Activated T-cell treated with anti-CD3 and anti-CD28 coated beads, Interleukin-2, amount 50 U/mL, for 72 hours (primary cell): ENCODE measurements around the gene SLAMF8. TPM values are rescaled to one million over a fixed set of nuclear protein-coding genes. Genes with fewer than 3 reads are reported as not detected.
A peak's percentile ranks its signal among the peaks of the same experiment; 100 is the strongest.

Experiments
- ATAC-seq, 2 donors: fragments of 150-1000 bp; cut with Tn5 transposase; replicated peaks in 1 of 2; 2 replicates each; pipeline ENCODE4 v1.10.0; 2021; ENCODE audit warnings: moderate library complexity in 2 of 2, mild to moderate bottlenecking in 1 of 2
- DNase-seq, 2 donors: peaks; one replicate each; pipeline ENCODE4 v3.0.0; 2021 to 2022; ENCODE audit warnings: mixed read lengths in 1 of 2
- H3K27ac Mint-ChIP-seq: one replicate; pipeline ENCODE4 v1.8.0; 2022; ENCODE audit warnings: mild to moderate bottlenecking, moderate library complexity, mixed read lengths
- H3K27me3 Mint-ChIP-seq: one replicate; pipeline ENCODE4 v1.8.0; 2022; ENCODE audit warnings: low read depth, mixed read lengths
- H3K36me3 Mint-ChIP-seq, 2 donors: one replicate each; pipeline ENCODE4 v1.8.0; 2022; ENCODE audit warnings: mixed read lengths in 2 of 2, mild to moderate bottlenecking in 1 of 2; ENCODE audit not compliant: insufficient read depth in 2 of 2
- H3K4me1 Mint-ChIP-seq: one replicate; pipeline ENCODE4 v1.8.0; 2022; ENCODE audit warnings: low read depth, mixed read lengths
- H3K4me3 Mint-ChIP-seq, 2 donors: one replicate each; pipeline ENCODE4 v1.8.0; 2022; ENCODE audit warnings: mild to moderate bottlenecking in 2 of 2, mixed read lengths in 2 of 2, moderate library complexity in 2 of 2
- H3K9me3 Mint-ChIP-seq, 2 donors: one replicate each; pipeline ENCODE4 v1.8.0; 2022; ENCODE audit warnings: mixed read lengths in 2 of 2
- total RNA-seq, 2 donors: library from RNA; stranded (reverse); gene quantifications; one replicate each; pipeline ENCODE4 v1.2.3, GENCODE V29; 2022

Gene SLAMF8
- total RNA-seq, 2 donors from 2014 or later = 0.31 to 0.53 TPM

DNA sequence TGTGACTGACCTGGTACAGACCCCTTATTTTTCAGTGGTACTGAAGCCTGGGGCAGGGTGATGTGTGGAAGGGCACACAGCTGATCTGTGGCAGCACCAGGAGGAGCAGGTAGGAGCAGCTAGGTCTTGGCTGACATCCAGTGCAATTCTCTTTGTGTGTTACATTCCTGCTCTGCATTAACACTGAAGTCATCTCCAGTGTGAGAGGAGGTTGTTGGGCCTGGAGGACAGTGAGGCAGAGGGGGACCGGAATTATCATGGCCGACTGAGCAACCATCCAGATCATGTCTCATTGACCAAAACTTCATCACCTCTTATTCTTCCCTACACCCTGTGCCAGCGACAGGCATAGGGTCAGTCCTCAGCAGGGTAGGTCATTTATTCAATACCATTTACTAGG lies 1.5 kb downstream of the SLAMF8 start:
- H3K4me3 Mint-ChIP-seq = no peak overlapping the region
- H3K27ac Mint-ChIP-seq = no peak overlapping the region
- H3K4me1 Mint-ChIP-seq = peaks cover 59% of the 10 kb centered on the region

DNA sequence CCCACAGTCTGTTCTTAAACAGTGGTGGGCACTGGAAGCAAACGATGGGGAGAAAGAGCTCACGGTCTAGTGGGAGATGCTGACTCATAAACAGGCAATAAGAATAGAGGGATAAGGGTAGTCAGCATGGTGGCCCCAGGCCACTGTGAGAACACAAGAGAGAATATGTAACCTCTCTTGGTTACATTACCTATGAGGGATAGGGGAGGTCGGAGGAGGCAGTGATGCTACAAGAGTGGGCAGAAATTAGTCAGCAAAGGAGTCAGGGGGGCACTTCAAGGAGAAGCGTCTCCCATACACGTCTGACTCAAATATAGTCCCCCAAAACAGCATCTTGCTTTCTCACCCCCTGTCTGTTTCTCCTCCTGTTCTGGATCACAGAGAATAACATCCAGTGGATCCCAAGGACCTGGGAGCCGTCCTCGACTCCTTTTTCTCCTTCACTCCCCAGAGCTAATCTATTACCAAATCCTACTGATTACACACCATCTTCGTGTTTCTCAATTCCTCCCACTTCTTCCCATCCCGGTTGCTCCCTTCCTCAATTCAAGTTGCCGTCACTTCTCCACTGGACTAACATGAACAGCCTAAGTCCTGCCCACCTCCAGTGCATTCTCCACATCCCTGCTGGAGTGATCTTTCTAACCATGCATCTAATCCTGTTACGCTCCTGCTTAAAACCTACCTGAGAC lies 2.1 kb downstream of the SLAMF8 start:
- ATAC-seq = peak in 1 of 2 donors; percentile 10
- no peaks in the 10 kb centered on the region for H3K27me3 Mint-ChIP-seq
- no peaks in the 10 kb centered on the region for H3K9me3 Mint-ChIP-seq
- no peak for DNase-seq
- H3K4me1 Mint-ChIP-seq = peaks cover 59% of the 10 kb centered on the region
- peaks cover 0 to 1% of the 10 kb centered on the region in 2 donors for H3K36me3 Mint-ChIP-seq
- no peak overlapping the region for H3K27ac Mint-ChIP-seq
- H3K4me3 Mint-ChIP-seq = peak overlapping the region in 1 of 2 donors; percentile 6

More for the DNA sequence above, 1.5 kb downstream of the SLAMF8 start:
- Mint-ChIP-seq H3K36me3 (peaks cover 0 to 1% of the 10 kb centered on the region in 2 donors), H3K9me3 (no peaks in the 10 kb centered on the region), H3K27me3 (no peaks in the 10 kb centered on the region)
- ATAC-seq (no peak), DNase-seq (no peak)

DNA sequence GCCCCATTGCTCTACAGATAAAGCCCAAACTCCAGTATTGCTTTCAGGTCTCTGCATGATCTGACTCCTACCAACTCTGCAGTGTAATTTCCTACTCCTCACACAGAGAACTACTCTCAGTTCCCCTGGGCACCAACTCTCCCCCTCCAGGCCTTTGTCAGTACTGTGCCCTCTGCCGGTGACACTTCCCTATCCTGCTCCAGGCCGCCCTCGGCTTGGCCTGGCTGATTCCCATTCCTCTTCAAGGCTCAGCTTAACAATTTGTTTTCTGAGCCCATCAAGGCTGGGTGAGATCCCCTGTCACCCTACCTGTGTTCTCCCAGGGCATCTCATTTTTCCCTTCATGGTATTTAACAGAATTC lies 2.6 kb downstream of the SLAMF8 start:
- Mint-ChIP-seq H3K27ac (no peak overlapping the region), H3K36me3 (peaks cover 0 to 1% of the 10 kb centered on the region in 2 donors), H3K27me3 (no peaks in the 10 kb centered on the region), H3K4me3 (no peak overlapping the region), H3K9me3 (no peaks in the 10 kb centered on the region), H3K4me1 (peaks cover 59% of the 10 kb centered on the region)
- DNase-seq (no peak), ATAC-seq (no peak)

GRCh38 chr1:159829822-159830465 lies 3.3 kb downstream of the SLAMF8 start:
- Mint-ChIP-seq H3K27me3 (no peaks in the 10 kb centered on the region), H3K9me3 (no peaks in the 10 kb centered on the region), H3K4me1 (peaks cover 54% of the 10 kb centered on the region), H3K36me3 (peaks cover 0 to 1% of the 10 kb centered on the region in 2 donors), H3K27ac (no peak overlapping the region), H3K4me3 (no peak overlapping the region)
- ATAC-seq (no peak), DNase-seq (no peak)

GRCh38 chr1:159830722-159831121 lies 4.0 kb downstream of the SLAMF8 start:
- no peaks in the 10 kb centered on the region for H3K9me3 Mint-ChIP-seq
- ATAC-seq (no peak), DNase-seq (no peak)
- no peak overlapping the region for H3K27ac Mint-ChIP-seq
- H3K36me3 Mint-ChIP-seq = peaks cover 0 to 1% of the 10 kb centered on the region in 2 donors
- H3K4me3 Mint-ChIP-seq = no peak overlapping the region
- peaks cover 47% of the 10 kb centered on the region for H3K4me1 Mint-ChIP-seq
- H3K27me3 Mint-ChIP-seq = no peaks in the 10 kb centered on the region

DNA sequence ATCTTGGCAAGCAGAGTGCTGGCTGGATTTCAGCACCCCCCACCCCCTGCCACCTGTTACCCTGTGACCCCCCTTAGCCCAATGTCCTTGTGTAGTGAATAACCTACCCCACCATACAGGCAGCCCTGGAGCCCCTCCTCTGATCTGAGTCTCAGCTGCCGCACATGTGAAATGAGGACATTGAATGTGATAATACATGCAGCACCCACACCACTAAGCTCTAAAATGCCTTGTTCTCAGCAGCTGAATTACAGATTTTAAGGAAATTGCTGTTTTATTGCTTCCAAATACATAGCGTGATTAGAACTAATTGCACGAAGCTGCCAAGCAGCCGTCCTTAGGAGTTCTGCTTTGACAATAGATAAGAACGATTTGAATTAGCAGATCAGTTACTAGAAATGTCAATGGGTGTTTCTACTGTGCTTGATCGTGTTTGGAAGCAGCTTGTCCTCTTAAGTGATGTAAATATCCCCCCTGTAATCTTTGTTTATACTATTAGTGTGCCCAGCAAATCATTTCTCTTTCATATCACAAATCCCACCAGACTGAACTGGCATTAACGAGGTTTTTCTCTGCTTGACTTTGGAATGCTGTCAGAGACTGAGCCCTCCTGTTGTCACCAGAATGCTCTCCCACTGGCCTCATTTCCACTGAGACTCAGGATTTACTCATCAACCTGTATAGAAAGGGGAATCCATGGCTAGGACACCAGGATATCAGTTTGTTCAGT lies 4.9 kb downstream of the SLAMF8 start:
- no peak for DNase-seq
- no peaks in the 10 kb centered on the region for H3K36me3 Mint-ChIP-seq
- no peak for ATAC-seq
- no peak overlapping the region for H3K27ac Mint-ChIP-seq
- no peaks in the 10 kb centered on the region for H3K9me3 Mint-ChIP-seq
- peaks cover 38% of the 10 kb centered on the region for H3K4me1 Mint-ChIP-seq
- no peaks in the 10 kb centered on the region for H3K27me3 Mint-ChIP-seq
- no peak overlapping the region for H3K4me3 Mint-ChIP-seq

DNA sequence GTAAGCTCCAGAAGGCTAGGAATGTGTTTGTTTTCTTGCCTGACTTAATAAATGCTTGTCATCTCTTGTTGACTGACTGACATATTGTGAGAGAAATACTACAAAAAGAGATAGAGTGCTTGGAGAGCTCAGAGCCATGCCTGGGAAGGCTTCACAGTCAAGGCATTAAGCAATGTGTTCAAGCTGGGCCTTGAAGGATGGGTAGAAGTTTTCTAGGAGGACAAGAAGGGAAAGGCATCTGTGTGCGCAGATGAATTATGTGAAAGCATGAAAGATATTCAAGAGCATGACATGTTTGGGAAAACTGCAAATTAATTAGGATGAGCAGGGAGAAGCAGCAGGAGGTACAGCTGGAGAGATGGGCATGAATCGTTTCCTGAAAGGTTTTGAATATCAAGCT lies 5.6 kb downstream of the SLAMF8 start:
- H3K27ac Mint-ChIP-seq = no peak overlapping the region
- no peaks in the 10 kb centered on the region for H3K36me3 Mint-ChIP-seq
- ATAC-seq (no peak), DNase-seq (no peak)
- H3K4me1 Mint-ChIP-seq = peaks cover 31% of the 10 kb centered on the region
- H3K9me3 Mint-ChIP-seq = no peaks in the 10 kb centered on the region
- H3K27me3 Mint-ChIP-seq = no peaks in the 10 kb centered on the region
- H3K4me3 Mint-ChIP-seq = no peak overlapping the region

GRCh38 chr1:159835356-159835755 lies 8.7 kb downstream of the SLAMF8 start:
- no peak overlapping the region for H3K27ac Mint-ChIP-seq
- no peak for ATAC-seq
- H3K4me3 Mint-ChIP-seq = no peak overlapping the region

GRCh38 chr1:159835862-159836525 lies 9.3 kb downstream of the SLAMF8 start:
- H3K27me3 Mint-ChIP-seq = no peaks in the 10 kb centered on the region
- H3K4me3 Mint-ChIP-seq = no peak overlapping the region
- H3K4me1 Mint-ChIP-seq = peaks cover 10% of the 10 kb centered on the region
- ATAC-seq = no peak
- DNase-seq = no peak
- no peak overlapping the region for H3K27ac Mint-ChIP-seq
- H3K9me3 Mint-ChIP-seq = no peaks in the 10 kb centered on the region
- no peaks in the 10 kb centered on the region for H3K36me3 Mint-ChIP-seq

More at GRCh38 chr1:159835356-159835755, 8.7 kb downstream of the SLAMF8 start:
- no peaks in the 10 kb centered on the region for H3K27me3 Mint-ChIP-seq
- peaks cover 10% of the 10 kb centered on the region for H3K4me1 Mint-ChIP-seq
- no peaks in the 10 kb centered on the region for H3K9me3 Mint-ChIP-seq
- DNase-seq = no peak
- H3K36me3 Mint-ChIP-seq = no peaks in the 10 kb centered on the region

GRCh38 chr1:159838715-159839114 lies 12.0 kb downstream of the SLAMF8 start:
- H3K27ac Mint-ChIP-seq = no peak overlapping the region

GRCh38 chr1:159839116-159839849 lies 12.6 kb downstream of the SLAMF8 start:
- H3K36me3 Mint-ChIP-seq = no peaks in the 10 kb centered on the region
- no peaks in the 10 kb centered on the region for H3K9me3 Mint-ChIP-seq
- H3K4me1 Mint-ChIP-seq = peaks cover 10% of the 10 kb centered on the region
- no peak overlapping the region for H3K27ac Mint-ChIP-seq
- DNase-seq (no peak), ATAC-seq (peak in 1 of 2 donors; percentile 57)
- H3K4me3 Mint-ChIP-seq = no peak overlapping the region
- peaks cover 10% of the 10 kb centered on the region for H3K27me3 Mint-ChIP-seq

More at GRCh38 chr1:159838715-159839114, 12.0 kb downstream of the SLAMF8 start:
- Mint-ChIP-seq H3K36me3 (no peaks in the 10 kb centered on the region), H3K4me3 (no peak overlapping the region), H3K9me3 (no peaks in the 10 kb centered on the region), H3K4me1 (peaks cover 10% of the 10 kb centered on the region), H3K27me3 (peaks cover 4% of the 10 kb centered on the region)
- ATAC-seq (peak in 1 of 2 donors; percentile 43), DNase-seq (no peak)

DNA sequence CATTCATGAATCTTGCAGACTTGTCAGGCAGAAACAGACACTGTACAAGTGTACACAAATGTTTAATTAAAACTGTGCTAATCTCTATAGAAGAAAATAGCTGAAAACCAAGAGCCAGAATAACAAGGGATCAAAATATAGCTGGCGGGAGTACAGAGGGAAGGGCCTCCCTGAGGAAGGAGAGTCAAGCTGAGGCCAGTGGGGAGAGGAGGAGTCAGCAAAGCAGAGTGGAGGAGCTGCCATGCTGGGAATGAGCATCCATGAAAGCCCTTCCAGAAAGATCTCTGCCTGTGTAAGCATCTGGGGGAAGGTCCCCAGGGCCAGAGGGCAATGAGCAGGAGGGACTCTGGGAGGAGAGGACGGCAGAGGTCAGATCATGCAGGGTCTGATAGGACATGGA lies 15.1 kb downstream of the SLAMF8 start:
- H3K27me3 Mint-ChIP-seq = peaks cover 15% of the 10 kb centered on the region
- DNase-seq (no peak), ATAC-seq (no peak)
- H3K4me3 Mint-ChIP-seq = no peak overlapping the region
- no peaks in the 10 kb centered on the region for H3K36me3 Mint-ChIP-seq
- H3K4me1 Mint-ChIP-seq = peaks cover 10% of the 10 kb centered on the region
- H3K9me3 Mint-ChIP-seq = no peaks in the 10 kb centered on the region
- H3K27ac Mint-ChIP-seq = no peak overlapping the region
